Neural cell (in vitro differentiated cells): Measurements from ENCODE around the gene GJB3.

Source experiments
- EP300 ChIP-seq: fragments of 450-650 bp; conservative IDR thresholded peaks from 2 replicates; pipeline ENCODE4 v1.6.1; 2014; ENCODE audit warnings: antibody characterized with exemption, mild to moderate bottlenecking, moderate library complexity; ENCODE audit not compliant: poor library complexity, severe bottlenecking
- EZH2 ChIP-seq: fragments of 200-600, 300-800 bp; shearing (Covaris generic), sonication (generic); IDR thresholded peaks from 2 replicates; pipeline ENCODE4 v1.6.1; 2014; ENCODE audit warnings: antibody characterized with exemption, low read length, borderline replicate concordance, mild to moderate bottlenecking; ENCODE audit not compliant: insufficient read depth, poor library complexity, severe bottlenecking
- POLR2AphosphoS5 ChIP-seq: IDR thresholded peaks from 2 replicates; pipeline ENCODE4 v1.6.1; 2012
- TAF1 ChIP-seq: IDR thresholded peaks from 2 replicates; pipeline ENCODE4 v1.6.1; 2012; ENCODE audit warnings: low read depth
- TF ChIP-seq, protein P1 (sequence below): fragments of 450-650 bp; IDR thresholded peaks from 2 replicates; pipeline ENCODE4 v1.5.1; 2014; ENCODE audit warnings: antibody characterized with exemption, mild to moderate bottlenecking, moderate library complexity; ENCODE audit not compliant: poor library complexity, severe bottlenecking
- TF ChIP-seq, protein P2 (sequence below): IDR thresholded peaks from 2 replicates; pipeline ENCODE4 v1.6.1; 2012; ENCODE audit warnings: borderline replicate concordance

GRCh38 chr1:34785875-34786470 is 5.0 kb downstream of the GJB3 start:
- TF ChIP-seq, protein P1, sequence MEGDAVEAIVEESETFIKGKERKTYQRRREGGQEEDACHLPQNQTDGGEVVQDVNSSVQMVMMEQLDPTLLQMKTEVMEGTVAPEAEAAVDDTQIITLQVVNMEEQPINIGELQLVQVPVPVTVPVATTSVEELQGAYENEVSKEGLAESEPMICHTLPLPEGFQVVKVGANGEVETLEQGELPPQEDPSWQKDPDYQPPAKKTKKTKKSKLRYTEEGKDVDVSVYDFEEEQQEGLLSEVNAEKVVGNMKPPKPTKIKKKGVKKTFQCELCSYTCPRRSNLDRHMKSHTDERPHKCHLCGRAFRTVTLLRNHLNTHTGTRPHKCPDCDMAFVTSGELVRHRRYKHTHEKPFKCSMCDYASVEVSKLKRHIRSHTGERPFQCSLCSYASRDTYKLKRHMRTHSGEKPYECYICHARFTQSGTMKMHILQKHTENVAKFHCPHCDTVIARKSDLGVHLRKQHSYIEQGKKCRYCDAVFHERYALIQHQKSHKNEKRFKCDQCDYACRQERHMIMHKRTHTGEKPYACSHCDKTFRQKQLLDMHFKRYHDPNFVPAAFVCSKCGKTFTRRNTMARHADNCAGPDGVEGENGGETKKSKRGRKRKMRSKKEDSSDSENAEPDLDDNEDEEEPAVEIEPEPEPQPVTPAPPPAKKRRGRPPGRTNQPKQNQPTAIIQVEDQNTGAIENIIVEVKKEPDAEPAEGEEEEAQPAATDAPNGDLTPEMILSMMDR = no peak
- TF ChIP-seq POLR2AphosphoS5 (no peak), EP300 (no peak), TAF1 (no peak), EZH2 (no peak)
- TF ChIP-seq, protein P2, sequence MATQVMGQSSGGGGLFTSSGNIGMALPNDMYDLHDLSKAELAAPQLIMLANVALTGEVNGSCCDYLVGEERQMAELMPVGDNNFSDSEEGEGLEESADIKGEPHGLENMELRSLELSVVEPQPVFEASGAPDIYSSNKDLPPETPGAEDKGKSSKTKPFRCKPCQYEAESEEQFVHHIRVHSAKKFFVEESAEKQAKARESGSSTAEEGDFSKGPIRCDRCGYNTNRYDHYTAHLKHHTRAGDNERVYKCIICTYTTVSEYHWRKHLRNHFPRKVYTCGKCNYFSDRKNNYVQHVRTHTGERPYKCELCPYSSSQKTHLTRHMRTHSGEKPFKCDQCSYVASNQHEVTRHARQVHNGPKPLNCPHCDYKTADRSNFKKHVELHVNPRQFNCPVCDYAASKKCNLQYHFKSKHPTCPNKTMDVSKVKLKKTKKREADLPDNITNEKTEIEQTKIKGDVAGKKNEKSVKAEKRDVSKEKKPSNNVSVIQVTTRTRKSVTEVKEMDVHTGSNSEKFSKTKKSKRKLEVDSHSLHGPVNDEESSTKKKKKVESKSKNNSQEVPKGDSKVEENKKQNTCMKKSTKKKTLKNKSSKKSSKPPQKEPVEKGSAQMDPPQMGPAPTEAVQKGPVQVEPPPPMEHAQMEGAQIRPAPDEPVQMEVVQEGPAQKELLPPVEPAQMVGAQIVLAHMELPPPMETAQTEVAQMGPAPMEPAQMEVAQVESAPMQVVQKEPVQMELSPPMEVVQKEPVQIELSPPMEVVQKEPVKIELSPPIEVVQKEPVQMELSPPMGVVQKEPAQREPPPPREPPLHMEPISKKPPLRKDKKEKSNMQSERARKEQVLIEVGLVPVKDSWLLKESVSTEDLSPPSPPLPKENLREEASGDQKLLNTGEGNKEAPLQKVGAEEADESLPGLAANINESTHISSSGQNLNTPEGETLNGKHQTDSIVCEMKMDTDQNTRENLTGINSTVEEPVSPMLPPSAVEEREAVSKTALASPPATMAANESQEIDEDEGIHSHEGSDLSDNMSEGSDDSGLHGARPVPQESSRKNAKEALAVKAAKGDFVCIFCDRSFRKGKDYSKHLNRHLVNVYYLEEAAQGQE = no peak
